DMS153 (cell line): ENCODE measurements around the gene TNIK.

Source experiments
- DNase-seq: peaks from one replicate; lab custom pipeline; 2025; lab: John Stamatoyannopoulos, UW

Gene TNIK

DNA sequence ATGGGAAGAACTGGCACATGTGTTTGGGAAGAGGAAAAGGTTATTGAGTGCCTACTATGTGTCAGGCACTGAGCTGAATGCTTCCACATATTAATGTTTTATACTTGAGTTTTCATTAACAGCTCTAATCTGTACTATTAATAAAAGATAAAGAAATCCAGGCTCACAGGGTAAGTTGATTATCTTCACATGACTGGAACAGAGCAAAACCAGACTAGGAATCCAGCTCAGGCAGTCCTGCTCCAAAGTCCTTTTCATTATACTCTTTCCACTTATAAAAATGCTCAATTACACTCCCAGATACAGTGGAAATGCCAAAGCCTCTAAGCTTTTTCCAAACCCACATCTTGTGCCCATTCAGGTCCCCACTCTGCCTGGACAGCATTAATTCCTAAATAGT lies 97.6 kb downstream of the TNIK start:
- DNase-seq, result no peak

DNA sequence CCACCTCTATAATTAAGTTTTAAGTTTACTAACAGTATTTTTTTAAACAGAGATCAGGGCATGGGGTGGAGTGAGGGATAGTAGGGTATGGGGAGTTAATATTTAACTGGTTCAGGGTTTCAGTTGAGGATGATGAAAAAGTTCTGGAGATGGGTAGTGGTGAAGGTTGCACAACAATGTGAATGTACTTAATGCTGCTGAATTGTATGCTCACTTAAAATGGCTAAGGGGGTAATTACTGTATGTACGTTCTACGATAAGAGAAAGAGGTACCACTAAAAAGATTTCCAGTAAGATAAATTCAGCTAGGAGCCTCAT lies 101.4 kb downstream of the TNIK start:
- no peak for DNase-seq

- no peak for DNase-seq
Measured at GRCh38 chr3:171358181-171358880, 101.9 kb downstream of the TNIK start.

- no peak for DNase-seq
Measured at GRCh38 chr3:171357721-171358120, 102.5 kb downstream of the TNIK start.

DNA sequence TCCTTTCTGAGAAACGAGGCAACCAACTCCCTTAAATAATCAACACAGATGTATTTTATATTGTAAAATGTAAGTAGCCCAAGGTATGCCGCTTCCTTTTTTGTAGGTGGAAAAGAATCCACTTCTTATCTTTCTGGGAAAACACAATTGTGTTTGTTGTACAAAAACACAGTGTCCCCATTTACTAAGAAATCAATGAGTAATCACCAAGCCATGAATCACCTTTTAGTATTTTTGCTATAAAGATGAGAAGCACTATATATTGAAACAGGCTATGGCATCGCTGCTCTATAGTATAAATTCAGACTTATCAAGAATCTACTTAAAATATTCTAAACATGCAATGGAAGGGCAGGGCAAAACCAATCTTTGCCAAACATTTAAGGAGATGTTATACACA lies 104.0 kb downstream of the TNIK start:
- no peak for DNase-seq

GRCh38 chr3:171354706-171355582 lies 105.3 kb downstream of the TNIK start:
- DNase-seq, result no peak

DNA sequence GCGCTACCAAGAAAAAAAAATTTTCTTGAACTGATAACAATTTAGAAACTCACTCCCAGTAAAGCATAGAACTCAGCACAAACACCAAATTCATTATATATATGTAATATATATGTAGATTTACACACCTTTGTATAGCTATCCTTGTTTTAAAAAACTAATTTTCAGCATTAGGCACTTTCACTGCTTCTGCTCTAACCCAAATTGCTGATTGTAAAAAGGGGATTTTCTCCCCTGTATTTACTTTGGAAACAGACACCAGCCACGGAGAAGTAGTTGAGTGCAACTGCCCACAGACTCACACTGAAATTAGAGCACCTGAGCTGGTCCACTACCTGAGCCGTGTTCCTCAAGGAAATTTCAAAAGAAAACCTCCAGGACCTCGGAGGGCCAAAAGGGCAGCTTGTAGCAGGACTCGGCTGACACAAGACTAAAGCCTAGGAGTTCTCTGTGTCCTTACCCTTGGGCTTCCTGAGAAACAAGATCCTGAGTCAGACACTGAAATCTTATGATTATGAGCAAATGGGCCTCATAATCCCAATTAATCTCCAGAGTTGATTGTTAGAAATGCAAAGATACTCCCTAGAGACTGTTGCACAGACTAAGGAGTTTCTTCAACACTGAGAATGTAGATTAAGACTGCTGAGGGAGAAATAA lies 106.0 kb downstream of the TNIK start:
- DNase-seq, result no peak

DNA sequence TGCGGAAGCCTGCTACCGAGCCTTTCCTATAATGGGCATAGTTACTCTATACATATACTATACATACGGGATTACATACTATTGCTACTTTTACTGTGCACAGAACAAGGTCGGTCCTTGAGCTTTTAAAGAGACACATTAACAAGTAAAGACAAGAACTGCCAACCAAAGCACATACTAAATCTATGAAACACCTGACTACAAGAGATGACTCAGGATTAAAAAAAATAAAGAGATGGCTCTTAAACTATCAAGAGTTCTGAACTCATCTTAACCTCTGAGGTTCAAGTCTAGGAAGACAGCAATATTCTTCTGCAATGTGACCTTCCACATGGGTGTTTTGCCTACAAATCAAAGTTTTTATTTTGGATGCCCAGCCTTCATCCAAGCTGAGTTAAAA lies 106.8 kb downstream of the TNIK start:
- no peak for DNase-seq

DNA sequence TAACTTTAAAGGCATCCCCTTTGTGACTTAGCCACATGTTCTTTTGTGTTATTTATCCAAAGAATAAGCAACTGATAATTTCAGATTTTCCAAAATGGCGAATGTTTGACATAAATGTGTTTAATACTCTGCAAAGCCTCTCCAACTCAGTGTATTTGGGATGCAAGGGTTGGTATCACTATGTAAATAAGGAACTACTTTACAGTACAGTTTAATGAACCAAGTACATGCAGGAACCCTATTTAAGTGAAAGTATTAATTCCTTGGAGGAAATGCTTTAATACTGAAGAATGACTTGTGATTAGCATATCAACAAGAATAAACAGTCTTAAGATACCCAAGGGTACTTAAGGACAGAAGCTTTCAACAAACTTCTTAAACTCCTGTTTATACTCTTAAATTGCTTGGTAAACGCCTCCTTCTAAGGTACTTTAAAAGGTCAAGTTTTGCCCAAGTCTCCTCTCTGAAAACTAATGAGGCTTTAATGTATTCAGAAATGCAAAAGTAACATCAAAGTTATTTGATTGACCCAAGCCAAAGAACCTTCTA lies 107.7 kb downstream of the TNIK start:
- DNase-seq, result no peak

DNA sequence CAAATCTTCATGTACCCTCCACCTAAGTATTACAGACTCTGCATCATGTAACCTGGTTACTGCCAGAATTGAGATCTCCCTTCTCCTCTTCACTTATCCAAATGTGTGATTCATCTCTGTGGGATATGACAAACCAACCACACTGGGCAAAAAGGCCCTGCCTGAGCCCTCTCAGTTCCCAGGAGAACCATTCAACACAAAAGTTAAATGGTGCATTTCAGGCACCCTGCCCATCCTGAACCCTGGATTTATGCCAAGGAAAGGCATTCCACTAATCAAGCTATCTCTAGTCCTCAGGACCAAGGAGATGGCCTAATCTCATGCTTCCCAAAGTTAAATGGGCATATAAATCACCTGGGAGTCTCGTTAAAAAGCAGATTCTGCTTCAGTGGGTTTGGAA lies 108.5 kb downstream of the TNIK start:
- peak; percentile 64 for DNase-seq

- DNase-seq, result no peak
Measured at GRCh38 chr3:171350364-171350763, 109.8 kb downstream of the TNIK start.

GRCh38 chr3:171349392-171349791 lies 110.8 kb downstream of the TNIK start:
- DNase-seq, result no peak

DNA sequence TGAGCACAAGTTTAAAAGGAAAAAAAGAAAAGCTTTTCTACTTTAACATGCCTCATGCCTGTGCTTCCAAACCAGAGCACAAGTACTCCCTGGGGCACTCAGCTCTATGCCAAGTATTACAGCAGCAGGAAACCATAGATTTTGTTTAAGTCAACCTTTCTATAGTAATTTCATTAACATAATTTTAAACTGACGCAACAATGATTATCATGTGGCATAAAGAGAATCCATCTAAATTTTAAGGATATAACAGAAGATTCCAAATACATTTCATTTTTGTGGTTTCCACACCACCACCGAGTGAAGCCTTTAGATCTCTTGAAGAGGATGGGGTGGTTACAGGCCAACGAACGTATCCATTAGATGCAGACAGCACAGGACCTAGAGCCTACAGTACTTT lies 112.1 kb downstream of the TNIK start:
- DNase-seq, result no peak

- DNase-seq, result no peak
Measured at GRCh38 chr3:171347301-171348039, 112.7 kb downstream of the TNIK start.

DNA sequence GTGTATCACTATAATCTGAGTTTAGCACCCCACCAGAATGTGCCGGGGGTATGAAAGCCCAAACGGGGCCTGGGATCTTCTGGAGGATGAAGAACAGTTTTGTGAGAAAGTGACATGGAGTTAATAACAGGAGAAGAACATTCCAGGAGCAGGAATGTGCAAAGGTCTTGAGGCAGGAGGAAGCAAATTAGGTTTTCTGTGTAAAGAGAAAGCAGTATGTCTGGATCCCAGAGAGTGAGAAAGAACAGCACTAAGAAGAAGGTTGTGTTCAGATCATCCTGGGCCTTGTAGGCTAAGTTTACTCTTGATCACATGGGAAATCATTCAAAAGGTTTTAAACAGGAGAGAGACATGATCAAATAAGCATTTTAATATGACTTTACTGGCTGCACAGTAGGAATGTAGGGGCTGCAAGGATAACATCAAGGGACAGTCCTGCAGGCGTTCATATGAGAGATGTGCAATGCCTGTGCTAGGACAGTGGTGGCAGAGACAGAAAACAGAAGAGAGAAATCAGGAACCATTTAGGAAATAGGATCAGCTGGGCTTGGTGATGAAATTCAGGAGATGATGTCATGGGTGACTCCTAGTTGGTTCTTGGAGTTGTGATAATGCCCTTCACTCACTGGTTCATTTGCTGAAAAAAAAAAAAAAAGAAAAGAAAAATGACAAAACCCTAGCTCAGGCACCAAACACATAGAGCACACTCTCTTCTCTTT lies 113.5 kb downstream of the TNIK start:
- no peak for DNase-seq

- DNase-seq, result no peak
Measured at GRCh38 chr3:171346019-171346418, 114.2 kb downstream of the TNIK start.

- DNase-seq, result no peak
Measured at GRCh38 chr3:171345107-171345843, 114.9 kb downstream of the TNIK start.

- DNase-seq, result no peak
Measured at GRCh38 chr3:171343693-171344092, 116.5 kb downstream of the TNIK start.

GRCh38 chr3:171342783-171343420 lies 117.3 kb downstream of the TNIK start:
- no peak for DNase-seq

- DNase-seq, result no peak
Measured at GRCh38 chr3:171342200-171342599, 118.0 kb downstream of the TNIK start.
